K562 (cell line): ENCODE results near the gene MLLT1.

ENCODE experiments used
- COPS2 ChIP-seq: fragments of 450-650 bp; conservative IDR thresholded peaks from 2 replicates; pipeline ENCODE4 v1.6.1; 2016; ENCODE audit warnings: mild to moderate bottlenecking, moderate library complexity
- CREB5 ChIP-seq: fragments of 250-450 bp; sonication (Bioruptor Pico); IDR thresholded peaks from 2 replicates; pipeline ENCODE4 v1.5.0; 2020; ENCODE audit warnings: mild to moderate bottlenecking
- CTCF ChIP-seq, 3 experiments: IDR thresholded peaks in 2 of 3; conservative IDR thresholded peaks in 1 of 3; 2 replicates each; pipeline ENCODE4 v1.5.1; 2011 to 2012; ENCODE audit warnings: low read length in 3 of 3, mild to moderate bottlenecking in 3 of 3, control low read depth in 2 of 3, improper control_type of control experiment in 1 of 3, inconsistent platforms in 1 of 3, low read depth in 1 of 3, mixed read lengths in 1 of 3, moderate library complexity in 1 of 3; ENCODE audit not compliant: insufficient read depth in 2 of 3
- TF ChIP-seq, protein P1 (sequence below), 2 experiments: fragments of 450-650 bp in 1 of 2; sonication (generic) in 1 of 2; formaldehyde crosslinking in 1 of 2; IDR thresholded peaks in 1 of 2; conservative IDR thresholded peaks in 1 of 2; 2 replicates each; pipeline versions ENCODE4 v1.6.1 to v1.8.1; 2016 to 2023; ENCODE audit warnings: mild to moderate bottlenecking in 2 of 2, moderate library complexity in 2 of 2, inconsistent platforms in 1 of 2, missing genetic modification reagents in 1 of 2
- TF ChIP-seq, protein P2 (sequence below): fragments of 450-650 bp; formaldehyde crosslinking; IDR thresholded peaks from 2 replicates; pipeline ENCODE4 v1.4.0; 2022; ENCODE audit warnings: missing genetic modification characterization

DNA sequence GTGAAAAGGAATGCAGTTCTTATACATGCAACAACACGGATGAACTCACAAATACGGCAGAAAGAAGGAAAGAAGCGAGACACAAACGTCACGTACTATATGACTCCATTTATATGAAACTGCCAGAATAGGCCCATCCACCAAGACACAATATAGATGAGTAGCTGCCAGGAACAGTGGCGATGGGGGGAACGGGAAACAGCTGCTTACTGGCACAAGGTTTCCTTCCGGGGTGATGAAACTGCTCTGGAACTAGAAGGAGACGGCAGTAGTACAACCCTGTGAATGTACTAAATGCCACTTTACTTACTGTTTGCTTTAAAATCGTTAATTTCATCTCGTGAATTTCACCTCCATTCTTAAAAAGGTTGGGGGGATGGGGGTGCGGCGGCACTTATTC lies 28.9 kb downstream of the MLLT1 start:
- TF ChIP-seq COPS2 (no peak), CREB5 (no peak), CTCF (IDR thresholded peaks at IDR 0.05 in 2 of 3, conservative IDR thresholded peaks at IDR 0.05 in 1 of 3; ENCODE audit: insufficient read depth in 2 of 3, low read depth in 1 of 3, low read length in 3 of 3) (no peak)
- TF ChIP-seq, protein P1, sequence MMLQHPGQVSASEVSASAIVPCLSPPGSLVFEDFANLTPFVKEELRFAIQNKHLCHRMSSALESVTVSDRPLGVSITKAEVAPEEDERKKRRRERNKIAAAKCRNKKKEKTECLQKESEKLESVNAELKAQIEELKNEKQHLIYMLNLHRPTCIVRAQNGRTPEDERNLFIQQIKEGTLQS (IDR thresholded peaks at IDR 0.05) = no peak
- TF ChIP-seq, protein P1 (CRISPR knock-in tag; conservative IDR thresholded peaks at IDR 0.05) = no peak
- TF ChIP-seq, protein P2, sequence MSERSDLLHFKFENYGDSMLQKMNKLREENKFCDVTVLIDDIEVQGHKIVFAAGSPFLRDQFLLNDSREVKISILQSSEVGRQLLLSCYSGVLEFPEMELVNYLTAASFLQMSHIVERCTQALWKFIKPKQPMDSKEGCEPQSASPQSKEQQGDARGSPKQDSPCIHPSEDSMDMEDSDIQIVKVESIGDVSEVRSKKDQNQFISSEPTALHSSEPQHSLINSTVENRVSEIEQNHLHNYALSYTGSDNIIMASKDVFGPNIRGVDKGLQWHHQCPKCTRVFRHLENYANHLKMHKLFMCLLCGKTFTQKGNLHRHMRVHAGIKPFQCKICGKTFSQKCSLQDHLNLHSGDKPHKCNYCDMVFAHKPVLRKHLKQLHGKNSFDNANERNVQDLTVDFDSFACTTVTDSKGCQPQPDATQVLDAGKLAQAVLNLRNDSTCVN (CRISPR knock-in tag) = no peak
